Endothelial cell of umbilical vein (primary cell): ENCODE measurements around the gene ASCL5. TPM values are rescaled to one million over a fixed set of nuclear protein-coding genes. Genes with fewer than 3 reads are reported as not detected.

Experiments used
- BruUV-seq: library from RNA; stranded (reverse); fragments of 400-500 nt; replicated peaks from 2 replicates; lab custom pipeline; 2021; lab: Mats Ljungman, UMichigan
- CTCF ChIA-PET: fragments of 300-600, 350-600 bp; sonication (Branson Sonifier 250); formaldehyde crosslinking; loops from one replicate; lab custom pipeline; 2021; ENCODE audit warnings: antibody characterized with exemption, inconsistent platforms; lab: Charles Lee
- POLR2A ChIA-PET: fragments of 300-600, 350-600 bp; sonication (Branson Sonifier 250); formaldehyde crosslinking; loops from one replicate; lab custom pipeline; 2021; ENCODE audit warnings: antibody characterized with exemption, inconsistent platforms; lab: Charles Lee
- DNase-seq: peaks from one replicate; pipeline ENCODE4 v3.0.0-alpha.2; 2011; ENCODE audit warnings: low read depth, low spot score
- FAIRE-seq: peaks from 2 replicates; lab custom pipeline; 2011; peaks lifted over from hg19 to GRCh38; lab: Jason Lieb, UNC
- H2AFZ ChIP-seq: 2 replicates; pipeline ENCODE4 v1.6.0; 2012; ENCODE audit warnings: low read depth, low read length, control low read depth, inconsistent platforms
- H3K27ac ChIP-seq: 2 replicates; pipeline ENCODE4 v1.5.1; 2011; ENCODE audit warnings: low read depth, mild to moderate bottlenecking, control low read depth, low read length, moderate library complexity; ENCODE audit not compliant: insufficient read depth
- H3K27me3 ChIP-seq, 2 experiments: 2 replicates each; pipeline versions ENCODE4 v1.6.0 to v1.6.1; 2011; ENCODE audit warnings: low read length in 2 of 2, mixed read lengths in 1 of 2; ENCODE audit not compliant: control insufficient read depth in 2 of 2, insufficient read depth in 2 of 2
- H3K36me3 ChIP-seq, 2 experiments: 2 replicates in 1 of 2; 3 replicates in 1 of 2; pipeline ENCODE4 v1.5.1; 2011; ENCODE audit warnings: low read length in 2 of 2, mild to moderate bottlenecking in 1 of 2, moderate library complexity in 1 of 2; ENCODE audit not compliant: control insufficient read depth in 2 of 2, insufficient read depth in 2 of 2; ENCODE audit errors: extremely low read depth in 1 of 2
- H3K4me1 ChIP-seq: 3 replicates; pipeline ENCODE4 v1.5.1; 2011; ENCODE audit warnings: mild to moderate bottlenecking, low read length; ENCODE audit not compliant: control insufficient read depth, insufficient read depth; ENCODE audit errors: extremely low read depth
- H3K4me2 ChIP-seq: 2 replicates; pipeline ENCODE4 v1.6.1; 2011; ENCODE audit warnings: low read length, control low read depth, mixed read lengths; ENCODE audit not compliant: insufficient read depth
- H3K4me3 ChIP-seq, 3 experiments: fragments of 200-600 bp in 1 of 3; sonication (generic), shearing (Covaris generic) in 1 of 3; replicated peaks in 1 of 3; 2 replicates each; pipeline ENCODE4 v1.5.1; 2011 to 2016; ENCODE audit warnings: control low read depth in 3 of 3, low read length in 3 of 3, mild to moderate bottlenecking in 2 of 3, inconsistent platforms in 1 of 3, low read depth in 1 of 3, moderate library complexity in 1 of 3; ENCODE audit not compliant: insufficient read depth in 1 of 3
- H3K79me2 ChIP-seq: 2 replicates; pipeline ENCODE4 v1.6.0; 2012; ENCODE audit warnings: low read length, inconsistent platforms; ENCODE audit not compliant: control insufficient read depth, insufficient read depth
- H3K9ac ChIP-seq: replicated peaks from 2 replicates; pipeline ENCODE3; 2011; ENCODE audit warnings: low read length, control low read depth; ENCODE audit not compliant: insufficient read depth; ENCODE audit errors: extremely low read depth
- H3K9me1 ChIP-seq: replicated peaks from 3 replicates; pipeline ENCODE4 v1.6.0; 2011; ENCODE audit warnings: mild to moderate bottlenecking, low read length; ENCODE audit not compliant: control insufficient read depth, insufficient read depth; ENCODE audit errors: extremely low read depth
- H3K9me3 ChIP-seq: replicated peaks from 2 replicates; pipeline ENCODE4 v1.5.1; 2012; ENCODE audit warnings: low read length, inconsistent platforms; ENCODE audit not compliant: control insufficient read depth, insufficient read depth
- H4K20me1 ChIP-seq: replicated peaks from 2 replicates; pipeline ENCODE3; 2011; ENCODE audit warnings: mild to moderate bottlenecking, low read length; ENCODE audit not compliant: control insufficient read depth, insufficient read depth; ENCODE audit errors: extremely low read depth
- EZH2 ChIP-seq: IDR thresholded peaks from 2 replicates; pipeline ENCODE4 v1.6.1; 2012; ENCODE audit warnings: borderline replicate concordance, low read depth, mild to moderate bottlenecking, moderate library complexity, low read length, inconsistent platforms; ENCODE audit not compliant: severe bottlenecking
- FOS ChIP-seq: IDR thresholded peaks from 2 replicates; pipeline ENCODE4 v1.6.1; 2011; ENCODE audit warnings: mild to moderate bottlenecking, low read length, moderate library complexity, borderline replicate concordance; ENCODE audit not compliant: insufficient read depth
- GATA2 ChIP-seq: IDR thresholded peaks from 2 replicates; pipeline ENCODE4 v1.7.0; 2011; ENCODE audit warnings: low read depth, mild to moderate bottlenecking, moderate library complexity, mixed read lengths, low read length; ENCODE audit not compliant: insufficient read length, insufficient read depth
- JUN ChIP-seq: IDR thresholded peaks from 2 replicates; pipeline ENCODE4 v1.6.1; 2011; ENCODE audit warnings: borderline replicate concordance, low read depth; ENCODE audit not compliant: insufficient read length, insufficient read depth
- MYC ChIP-seq: IDR thresholded peaks from one replicate; pipeline ENCODE4 v1.6.1; 2011; ENCODE audit warnings: mild to moderate bottlenecking, low read depth, low read length
- POLR2A ChIP-seq: IDR thresholded peaks from 2 replicates; pipeline ENCODE4 v1.6.1; 2012; ENCODE audit warnings: low read depth, mild to moderate bottlenecking, control low read depth, low read length
- POLR2AphosphoS5 ChIP-seq: IDR thresholded peaks from 2 replicates; pipeline ENCODE4 v1.6.1; 2012; ENCODE audit warnings: low read depth, mild to moderate bottlenecking, control low read depth, low read length, moderate library complexity; ENCODE audit not compliant: insufficient read depth
- dilution Hi-C: fragments of 300-500 bp; cut with MboI; formaldehyde crosslinking; loops from one replicate; pipeline ENCODE4 v1.15.0; 2019; ENCODE audit warnings: low sequenced_read_pairs; ENCODE audit not compliant: extremely low pct_ligation_motif_present
- intact Hi-C: fragments of 100-400 bp; cut with micrococcal nuclease; formaldehyde crosslinking; loops from one replicate; pipeline ENCODE4 v1.10.0; 2022
- polyA plus RNA-seq, 4 experiments: library from polyadenylated mRNA; depleted of rRNA in 3 of 4; stranded (reverse) in 3 of 4; unstranded in 1 of 4; fragments of >200 nt; gene quantifications; 2 replicates each; pipeline versions ENCODE4 v1.2.1 to v1.2.3, GENCODE V29; 2011 to 2012; ENCODE audit warnings: missing spikeins in 1 of 4
- total RNA-seq: library from RNA; stranded (reverse); gene quantifications from 2 replicates; pipeline ENCODE4 v1.2.3, GENCODE V29; 2021
- TF ChIP-seq, protein P1 (sequence below), 2 donors: IDR thresholded peaks; 1 replicate in 1 of 2; 2 replicates in 1 of 2; pipeline ENCODE4 v1.5.1; 2011; ENCODE audit warnings: low read length in 2 of 2, mild to moderate bottlenecking in 2 of 2, moderate library complexity in 2 of 2, control low read depth in 1 of 2, inconsistent platforms in 1 of 2, low read depth in 1 of 2; ENCODE audit not compliant: insufficient read depth in 1 of 2; ENCODE audit errors: extremely low read depth in 1 of 2
- TF ChIP-seq, protein P2 (sequence below): IDR thresholded peaks from 2 replicates; pipeline ENCODE4 v1.6.1; 2011; ENCODE audit not compliant: insufficient read depth, insufficient read length

Gene ASCL5
- total and polyA plus RNA-seq, 2 donors (not counting 3 experiments of a cell fraction or from before 2014, with no cell fraction given) = not detected

DNA sequence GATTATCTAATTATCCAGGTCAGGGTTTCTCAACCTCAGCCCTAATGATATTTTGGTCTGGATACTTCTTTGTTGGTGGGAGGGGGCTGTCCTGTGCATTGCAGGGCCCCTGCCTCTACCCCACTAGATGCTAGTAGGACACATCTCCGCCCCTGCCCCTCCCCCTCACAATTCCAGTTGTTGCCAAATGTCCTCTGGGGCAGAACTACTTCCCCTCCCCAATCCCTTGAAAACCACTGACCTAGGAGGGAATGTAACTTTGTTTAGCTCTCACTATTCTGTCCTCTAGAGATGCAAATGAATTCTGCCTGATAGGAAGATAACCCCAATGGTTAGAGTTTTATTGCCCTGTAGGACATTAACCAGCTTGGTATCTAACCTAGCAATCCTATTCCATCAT, 22.8 kb downstream of the ASCL5 start:
- Histone ChIP-seq H3K27ac (no peak overlapping the region), H2AFZ (no peak overlapping the region), H3K36me3 (no peaks in the 10 kb centered on the region), H4K20me1 (no peaks in the 10 kb centered on the region), H3K9me1 (no peaks in the 10 kb centered on the region), H3K4me2 (no peak overlapping the region), H3K4me1 (no peaks in the 10 kb centered on the region), H3K27me3 (peaks cover 0 to 9% of the 10 kb centered on the region in 2 experiments), H3K9me3 (no peaks in the 10 kb centered on the region), H3K79me2 (no peaks in the 10 kb centered on the region), H3K4me3 (no peak overlapping the region), H3K9ac (no peak overlapping the region)
- FAIRE-seq (no peak), DNase-seq (no peak)
- no TSS peak for BruUV-seq
- dilution Hi-C loops (no loop called here), intact Hi-C loops (no loop called here)
- ChIA-PET POLR2A (no interaction called here), CTCF (interaction anchor here (1.3 kb wide), 1 partner anchor 15 kb away, joined by 5 read pairs; no protein-coding TSS in a partner anchor)
- TF ChIP-seq, protein P1, sequence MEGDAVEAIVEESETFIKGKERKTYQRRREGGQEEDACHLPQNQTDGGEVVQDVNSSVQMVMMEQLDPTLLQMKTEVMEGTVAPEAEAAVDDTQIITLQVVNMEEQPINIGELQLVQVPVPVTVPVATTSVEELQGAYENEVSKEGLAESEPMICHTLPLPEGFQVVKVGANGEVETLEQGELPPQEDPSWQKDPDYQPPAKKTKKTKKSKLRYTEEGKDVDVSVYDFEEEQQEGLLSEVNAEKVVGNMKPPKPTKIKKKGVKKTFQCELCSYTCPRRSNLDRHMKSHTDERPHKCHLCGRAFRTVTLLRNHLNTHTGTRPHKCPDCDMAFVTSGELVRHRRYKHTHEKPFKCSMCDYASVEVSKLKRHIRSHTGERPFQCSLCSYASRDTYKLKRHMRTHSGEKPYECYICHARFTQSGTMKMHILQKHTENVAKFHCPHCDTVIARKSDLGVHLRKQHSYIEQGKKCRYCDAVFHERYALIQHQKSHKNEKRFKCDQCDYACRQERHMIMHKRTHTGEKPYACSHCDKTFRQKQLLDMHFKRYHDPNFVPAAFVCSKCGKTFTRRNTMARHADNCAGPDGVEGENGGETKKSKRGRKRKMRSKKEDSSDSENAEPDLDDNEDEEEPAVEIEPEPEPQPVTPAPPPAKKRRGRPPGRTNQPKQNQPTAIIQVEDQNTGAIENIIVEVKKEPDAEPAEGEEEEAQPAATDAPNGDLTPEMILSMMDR (IDR thresholded peaks at IDR 0.05; ENCODE audit: extremely low read depth in 1 of 2, insufficient read depth in 1 of 2, low read depth in 1 of 2, low read length in 2 of 2) = no peak

DNA sequence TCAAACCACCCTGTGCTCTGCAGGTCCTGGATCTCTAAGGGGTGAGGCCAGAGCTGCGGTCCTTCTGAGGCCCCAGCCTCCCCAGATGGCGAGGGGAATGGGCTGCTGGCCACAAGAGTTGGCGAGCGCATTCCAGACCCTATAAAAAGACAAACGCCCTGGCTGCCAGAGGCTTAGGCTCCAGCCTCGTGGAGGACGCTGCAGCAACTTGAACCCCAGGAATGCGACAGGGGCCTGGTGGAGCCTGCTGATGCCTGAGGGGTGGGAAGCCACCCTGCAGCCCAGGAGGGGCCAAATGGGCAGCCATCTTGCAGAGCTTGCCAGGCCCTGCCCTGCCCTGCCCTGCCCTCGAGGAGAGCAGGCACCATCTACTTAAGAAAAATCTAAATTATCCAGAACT, 23.3 kb downstream of the ASCL5 start:
- Histone ChIP-seq H3K4me1 (no peaks in the 10 kb centered on the region), H3K27ac (no peak overlapping the region), H4K20me1 (no peaks in the 10 kb centered on the region), H3K4me2 (no peak overlapping the region), H3K79me2 (no peaks in the 10 kb centered on the region), H3K4me3 (no peak overlapping the region), H3K36me3 (no peaks in the 10 kb centered on the region), H3K27me3 (peaks cover 0 to 9% of the 10 kb centered on the region in 2 experiments), H3K9me3 (no peaks in the 10 kb centered on the region), H3K9me1 (no peaks in the 10 kb centered on the region), H3K9ac (no peak overlapping the region), H2AFZ (no peak overlapping the region)
- no peak for TF ChIP-seq JUN
- TF ChIP-seq EZH2 = no peak
- TF ChIP-seq FOS = no peak
- no peak for TF ChIP-seq POLR2AphosphoS5
- no peak for TF ChIP-seq GATA2
- TF ChIP-seq, protein P2, sequence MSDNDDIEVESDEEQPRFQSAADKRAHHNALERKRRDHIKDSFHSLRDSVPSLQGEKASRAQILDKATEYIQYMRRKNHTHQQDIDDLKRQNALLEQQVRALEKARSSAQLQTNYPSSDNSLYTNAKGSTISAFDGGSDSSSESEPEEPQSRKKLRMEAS = no peak
- TF ChIP-seq POLR2A = no peak
- no peak for TF ChIP-seq MYC
- TF ChIP-seq, protein P1 (IDR thresholded peaks at IDR 0.05; ENCODE audit: extremely low read depth in 1 of 2, insufficient read depth in 1 of 2, low read depth in 1 of 2, low read length in 2 of 2) = no peak
- CTCF ChIA-PET = interaction anchor here (0.6 to 1.3 kb wide), 2 partner anchors 16 to 132 kb away, joined by 3 to 5 read pairs; no protein-coding TSS in a partner anchor
- dilution Hi-C loops (no loop called here), intact Hi-C loops (no loop called here)
- no TSS peak for BruUV-seq
- POLR2A ChIA-PET = no interaction called here
- FAIRE-seq (no peak), DNase-seq (no peak)
